Measurements from ENCODE around the gene GLOD5.

- TF ChIP-seq POLR2A (IDR thresholded peaks at IDR 0.05) (no peak), CTCF (IDR thresholded peaks at IDR 0.05) (no peak), EP300 (IDR thresholded peaks at IDR 0.05) (no peak)
These were observed 25.2 kb upstream of the GLOD5 start for GRCh38 chrX:48736303-48736702.

Measured in ovary (tissue), 3 donors.